GM20000 (cell line): Measurements from ENCODE around the gene CCR7.
"Not testable (repeated sequence)": the region's sequence is repeated elsewhere in the genome, so short reads cannot be mapped to it uniquely, and the experiment has no call there.

Experiments
- DNase-seq: peaks from one replicate; pipeline ENCODE4 v3.0.0; 2012; ENCODE audit warnings: low spot score
- TF ChIP-seq, protein P1 (sequence below): IDR thresholded peaks from 2 replicates; pipeline ENCODE4 v1.5.1; 2012; ENCODE audit warnings: mild to moderate bottlenecking, control low read depth; ENCODE audit errors: extremely low read depth, missing control alignments

The CCR7 gene

GRCh38 chr17:40577611-40578065, 12.4 kb upstream of the CCR7 start:
- DNase-seq, result peak; percentile 64
- TF ChIP-seq, protein P1, sequence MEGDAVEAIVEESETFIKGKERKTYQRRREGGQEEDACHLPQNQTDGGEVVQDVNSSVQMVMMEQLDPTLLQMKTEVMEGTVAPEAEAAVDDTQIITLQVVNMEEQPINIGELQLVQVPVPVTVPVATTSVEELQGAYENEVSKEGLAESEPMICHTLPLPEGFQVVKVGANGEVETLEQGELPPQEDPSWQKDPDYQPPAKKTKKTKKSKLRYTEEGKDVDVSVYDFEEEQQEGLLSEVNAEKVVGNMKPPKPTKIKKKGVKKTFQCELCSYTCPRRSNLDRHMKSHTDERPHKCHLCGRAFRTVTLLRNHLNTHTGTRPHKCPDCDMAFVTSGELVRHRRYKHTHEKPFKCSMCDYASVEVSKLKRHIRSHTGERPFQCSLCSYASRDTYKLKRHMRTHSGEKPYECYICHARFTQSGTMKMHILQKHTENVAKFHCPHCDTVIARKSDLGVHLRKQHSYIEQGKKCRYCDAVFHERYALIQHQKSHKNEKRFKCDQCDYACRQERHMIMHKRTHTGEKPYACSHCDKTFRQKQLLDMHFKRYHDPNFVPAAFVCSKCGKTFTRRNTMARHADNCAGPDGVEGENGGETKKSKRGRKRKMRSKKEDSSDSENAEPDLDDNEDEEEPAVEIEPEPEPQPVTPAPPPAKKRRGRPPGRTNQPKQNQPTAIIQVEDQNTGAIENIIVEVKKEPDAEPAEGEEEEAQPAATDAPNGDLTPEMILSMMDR, result no peak

DNA sequence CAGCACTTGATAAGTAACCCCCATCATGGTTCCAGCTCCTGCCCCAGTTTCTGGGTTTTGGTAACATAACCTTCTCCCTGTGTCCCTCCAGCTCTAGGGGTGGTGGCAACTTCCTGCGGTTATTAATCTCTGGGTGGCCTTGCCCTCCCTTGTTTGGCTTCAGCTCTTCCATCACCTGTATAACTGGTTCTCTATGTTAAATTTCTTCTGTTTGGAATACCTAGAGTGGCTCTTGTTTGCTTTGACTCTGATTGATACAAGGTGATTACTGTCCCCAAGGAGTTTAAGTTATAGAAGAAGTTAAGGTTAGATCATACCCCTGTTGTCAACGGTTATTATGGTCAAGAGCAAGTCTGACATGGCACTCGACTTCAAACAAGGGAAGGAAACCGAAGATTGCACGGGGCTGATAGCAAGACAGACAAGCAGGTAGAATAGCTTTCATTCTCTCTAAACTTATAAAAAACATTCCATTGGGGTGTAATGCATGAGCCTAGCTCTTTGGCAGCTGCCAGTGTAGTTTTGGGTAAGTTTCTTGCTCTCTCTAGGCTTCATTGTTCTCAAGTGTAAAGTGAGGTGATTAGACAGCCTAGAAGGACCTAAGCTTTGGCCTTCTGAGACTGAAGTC, 11.0 kb upstream of the CCR7 start:
- TF ChIP-seq, protein P1, result no peak
- DNase-seq, result no peak

GRCh38 chr17:40574292-40574691, 9.0 kb upstream of the CCR7 start:
- DNase-seq, result no peak

GRCh38 chr17:40572245-40572993, 7.1 kb upstream of the CCR7 start:
- DNase-seq, result not testable (repeated sequence)

More at GRCh38 chr17:40574292-40574691, 9.0 kb upstream of the CCR7 start:
- TF ChIP-seq, protein P1, result no peak

- TF ChIP-seq, protein P1, result no peak
- DNase-seq, result no peak
Observed at GRCh38 chr17:40568074-40568836, 3.0 kb upstream of the CCR7 start.

- no peak for DNase-seq
- TF ChIP-seq, protein P1, result no peak
Observed at GRCh38 chr17:40567377-40567776, 2.1 kb upstream of the CCR7 start.

- TF ChIP-seq, protein P1, result no peak
Observed at GRCh38 chr17:40565769-40566409, 617 bp upstream of the CCR7 start.

More at GRCh38 chr17:40565769-40566409, 617 bp upstream of the CCR7 start:
- peak; percentile 10 for DNase-seq
